Left renal pelvis (tissue), 4 donors: Measurements from ENCODE around the gene FRK. TPM values are rescaled to one million over a fixed set of nuclear protein-coding genes. Genes with fewer than 3 reads are reported as not detected.
"Not testable (repeated sequence)": the region's sequence is repeated elsewhere in the genome, so short reads cannot be mapped to it uniquely, and the experiment has no call there.

Experiments used
- DNase-seq, 4 donors: peaks; one replicate each; pipeline ENCODE4 v3.0.0-alpha.2; 2013; ENCODE audit warnings: low read depth in 4 of 4, low spot score in 3 of 4
- polyA plus RNA-seq, 4 donors: library from polyadenylated mRNA; unstranded; fragments of 120-200 nt; gene quantifications; one replicate each; pipeline ENCODE4 v1.2.1, GENCODE V29; 2013; ENCODE audit not compliant: insufficient read length in 4 of 4

The FRK gene
- polyA plus RNA-seq, 4 donors = 0.35 to 5.8 (median 5.1) TPM

DNA sequence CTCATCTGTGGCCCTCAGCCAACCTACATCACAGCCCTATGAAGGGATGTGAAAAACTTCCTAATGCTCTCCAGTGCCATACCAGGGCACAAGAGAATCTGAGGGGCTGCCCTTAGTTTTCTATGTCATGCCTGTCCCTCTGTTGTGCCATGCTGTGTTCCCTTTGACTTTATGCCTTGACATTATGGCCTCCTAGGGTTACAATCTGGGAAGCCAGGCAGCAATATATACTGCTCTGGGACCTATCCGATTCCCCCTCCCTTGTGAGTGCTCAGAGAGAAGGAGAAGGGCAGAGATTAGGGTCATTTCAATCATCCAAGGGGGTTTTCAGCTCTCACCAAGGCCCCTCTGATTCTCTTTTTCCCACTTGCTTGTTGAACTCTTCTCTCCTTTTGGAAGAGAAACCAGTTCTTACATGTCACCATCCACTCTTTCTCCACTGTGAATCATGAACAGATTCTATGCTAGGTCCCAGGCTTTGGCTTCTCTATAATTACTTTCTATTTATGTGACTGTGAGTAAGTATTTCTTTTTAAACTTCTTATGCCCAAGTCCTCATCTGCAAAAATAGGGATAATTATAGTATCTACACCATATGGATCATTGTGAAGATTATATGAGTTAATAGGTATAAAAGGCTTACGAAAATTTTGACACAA is 14.2 kb upstream of the FRK start:
- no peak for DNase-seq

GRCh38 chr6:116073765-116074440 is 13.2 kb upstream of the FRK start:
- DNase-seq = no peak

DNA sequence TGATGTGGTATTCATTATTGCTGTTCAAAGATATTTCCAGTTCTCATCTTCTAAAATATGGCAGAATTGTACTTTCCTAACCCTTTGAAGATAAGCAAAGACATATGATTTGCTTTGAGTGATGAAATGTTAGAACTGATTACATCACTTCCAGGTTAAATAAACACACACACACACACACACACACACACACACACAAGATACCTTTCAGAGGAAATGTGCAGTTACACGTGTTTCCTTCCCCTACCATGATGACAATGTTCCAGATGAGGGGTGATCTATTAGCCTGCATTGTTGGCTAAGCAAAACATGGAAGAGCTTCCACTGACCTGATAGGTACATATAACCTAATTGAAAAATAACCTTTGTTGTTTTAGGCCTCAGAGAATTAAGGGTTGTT is 11.7 kb upstream of the FRK start:
- no peak for DNase-seq

DNA sequence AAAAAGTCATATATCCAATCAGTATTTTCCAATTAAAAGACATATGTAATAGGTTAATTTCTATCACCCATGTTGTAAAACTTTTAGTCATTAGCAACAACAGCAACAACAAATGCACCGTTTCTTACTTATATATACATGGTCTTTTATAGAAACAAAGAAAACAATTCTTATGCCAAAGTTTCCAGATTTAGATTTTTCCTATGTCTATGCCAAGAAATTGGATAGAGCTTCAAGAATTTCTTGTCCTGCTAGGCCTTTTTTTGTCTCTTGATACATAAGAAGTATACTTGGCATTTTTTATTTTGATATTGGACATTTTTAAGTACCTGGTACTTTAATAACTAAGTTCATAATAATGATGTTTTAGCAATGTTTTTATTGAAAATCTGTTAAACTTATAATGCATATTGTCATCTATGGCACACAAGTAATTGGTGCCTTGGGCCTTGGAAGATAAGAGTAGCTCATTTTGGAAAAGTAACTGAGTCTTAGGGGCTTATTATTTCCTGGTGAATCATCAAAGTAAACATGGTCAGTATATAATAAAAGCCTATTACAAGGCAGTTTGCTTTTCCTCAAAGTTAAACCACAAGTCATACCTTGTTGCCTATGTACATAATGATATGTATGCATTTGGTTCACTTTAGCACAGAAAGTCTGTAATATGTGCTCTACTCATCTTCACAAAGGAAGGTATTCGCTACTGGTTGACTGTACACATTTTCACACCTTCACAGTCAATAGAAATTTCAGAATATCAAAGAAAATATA is 10.1 kb upstream of the FRK start:
- DNase-seq = no peak

DNA sequence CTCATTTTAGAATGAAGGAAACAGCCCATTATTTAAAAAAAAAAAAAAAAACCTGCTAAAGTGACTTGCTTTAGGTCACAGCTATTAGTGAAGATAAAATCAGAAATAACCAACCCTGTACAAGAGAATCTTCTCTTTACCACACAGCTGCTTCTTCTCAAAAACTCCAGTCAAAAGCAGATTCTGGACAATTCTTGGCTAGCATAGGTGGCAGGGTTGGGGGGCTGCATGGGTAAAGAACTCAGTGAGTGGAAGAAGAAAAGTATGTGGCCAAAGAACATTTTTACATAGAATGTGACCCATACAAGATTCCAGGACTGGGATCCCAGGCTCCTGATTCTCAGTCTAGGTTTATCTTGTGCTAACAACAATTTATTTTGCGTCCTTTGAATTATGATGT is 9.4 kb upstream of the FRK start:
- no peak for DNase-seq

GRCh38 chr6:116066789-116067188 is 6.1 kb upstream of the FRK start:
- no peak for DNase-seq

DNA sequence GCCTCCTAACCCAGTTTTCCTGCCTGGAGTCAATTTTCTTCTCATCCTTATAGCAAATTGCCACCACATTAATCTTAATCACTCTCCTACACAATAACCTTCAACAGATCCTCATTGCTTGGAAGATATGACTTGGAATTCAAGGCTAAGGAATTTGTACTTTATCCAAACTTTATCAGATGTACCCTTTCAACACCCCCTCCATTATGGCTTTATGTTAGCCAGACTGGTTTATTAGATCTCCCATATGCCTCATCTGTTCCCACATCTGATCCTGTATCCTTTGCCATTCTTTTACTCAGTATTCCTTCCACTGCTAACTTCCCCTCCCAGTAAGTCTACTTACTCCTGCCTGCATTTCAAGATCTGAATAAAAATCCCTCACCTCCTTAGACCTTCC is 4.0 kb upstream of the FRK start:
- no peak for DNase-seq

DNA sequence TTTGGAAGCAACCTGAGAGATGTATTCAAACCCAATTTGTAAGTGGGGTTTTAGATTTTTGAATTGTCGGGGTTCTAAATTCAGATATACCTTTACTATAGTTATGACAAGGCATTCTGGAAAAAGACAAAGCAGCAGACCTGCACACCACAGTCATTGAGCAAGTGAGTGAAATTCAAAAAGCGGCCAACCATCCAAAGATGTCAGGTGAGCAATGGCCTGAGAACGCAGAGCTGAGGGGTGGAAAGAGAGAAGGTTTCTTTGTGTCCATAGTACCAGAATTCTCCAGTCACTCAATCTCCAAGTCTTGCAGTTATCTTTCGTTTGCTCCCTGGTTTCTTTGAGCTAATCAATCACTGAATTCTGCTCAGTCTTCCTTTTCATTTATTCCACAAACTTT is 1.8 kb upstream of the FRK start:
- no peak for DNase-seq

- peak in 2 of 4 donors; percentile 2 to 31 for DNase-seq
These were observed 749 bp downstream of the FRK start for GRCh38 chr6:116059713-116060571.

- DNase-seq = no peak
These were observed 2.9 kb downstream of the FRK start for GRCh38 chr6:116057766-116058165.

GRCh38 chr6:116055513-116055912 is 5.2 kb downstream of the FRK start:
- DNase-seq = no peak

GRCh38 chr6:116051244-116051643 is 9.4 kb downstream of the FRK start:
- DNase-seq = no peak

- DNase-seq = no peak
These were observed 10.0 kb downstream of the FRK start for GRCh38 chr6:116050737-116051136.

- DNase-seq = no peak
These were observed 11.4 kb downstream of the FRK start for GRCh38 chr6:116049321-116049720.

- no peak for DNase-seq
These were observed 13.3 kb downstream of the FRK start for GRCh38 chr6:116047173-116047933.

DNA sequence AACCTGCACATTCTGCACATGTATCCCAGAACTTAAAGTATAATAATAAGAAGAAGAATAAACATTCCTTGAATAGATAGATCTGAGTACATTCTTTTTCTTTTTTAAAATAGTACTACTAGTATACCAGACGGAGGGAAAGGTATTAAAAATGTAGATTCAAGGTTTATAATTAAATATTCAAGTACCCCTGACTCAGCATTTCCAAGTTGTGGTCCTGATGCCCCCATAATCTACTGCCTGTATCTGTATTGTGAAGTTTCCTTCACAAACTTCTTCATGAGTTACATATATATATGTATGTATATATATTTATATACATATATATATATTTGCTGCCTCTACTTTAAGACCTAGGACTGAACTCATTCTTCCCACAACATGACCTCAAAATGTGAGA is 14.0 kb downstream of the FRK start:
- DNase-seq = no peak

GRCh38 chr6:116046272-116046671 is 14.4 kb downstream of the FRK start:
- DNase-seq = not testable (repeated sequence)

GRCh38 chr6:116041934-116042333 is 18.8 kb downstream of the FRK start:
- no peak for DNase-seq

GRCh38 chr6:116040993-116041392 is 19.7 kb downstream of the FRK start:
- no peak for DNase-seq

DNA sequence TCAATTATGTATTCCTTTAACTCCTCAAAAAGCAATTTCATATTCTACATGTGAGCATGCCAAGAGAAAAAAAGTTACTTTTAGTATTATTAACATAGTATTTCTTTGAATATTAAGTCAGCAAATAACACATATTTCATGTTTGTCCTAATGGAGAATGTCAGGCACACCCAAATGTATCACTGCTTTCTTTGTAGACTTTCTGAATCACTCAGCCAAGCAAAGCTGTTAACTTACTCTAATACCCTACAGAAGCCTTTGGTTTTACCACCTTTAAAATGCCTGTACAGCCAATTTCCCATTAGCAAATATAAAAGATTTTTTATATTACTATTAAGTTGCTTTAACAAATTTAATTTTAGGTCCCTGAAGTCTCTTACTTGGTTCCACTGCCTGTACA is 23.8 kb downstream of the FRK start:
- DNase-seq = no peak
